Transverse colon (tissue), 4 donors: ENCODE results near the gene DMXL2. TPM values are rescaled to one million over a fixed set of nuclear protein-coding genes. Genes with fewer than 3 reads are reported as not detected.

Source experiments
- DNase-seq: peaks from one replicate; pipeline ENCODE4 v3.0.0-alpha.2; 2019
- H3K27ac ChIP-seq, 4 donors: fragments of 200-600 bp; sonication (generic); 2 replicates each; pipeline ENCODE4 v1.5.1; 2016 to 2018; ENCODE audit warnings: inconsistent platforms in 4 of 4
- H3K27me3 ChIP-seq: fragments of 200-600 bp; sonication (generic); 2 replicates; pipeline ENCODE4 v1.5.1; 2017; ENCODE audit warnings: inconsistent platforms
- H3K36me3 ChIP-seq, 4 donors: fragments of 200-600 bp; sonication (generic); 2 replicates each; pipeline ENCODE4 v1.5.1; 2017 to 2019; ENCODE audit warnings: inconsistent platforms in 4 of 4
- H3K4me1 ChIP-seq, 4 donors: fragments of 200-600 bp; sonication (generic); 2 replicates each; pipeline ENCODE4 v1.5.1; 2017 to 2020; ENCODE audit warnings: inconsistent platforms in 4 of 4
- H3K4me3 ChIP-seq, 4 donors: fragments of 200-600 bp; sonication (generic); 1 replicate in 1 of 4; 2 replicates in 3 of 4; pipeline versions ENCODE4 v1.5.1 to v1.6.1; 2017 to 2019; ENCODE audit warnings: inconsistent platforms in 4 of 4
- H3K9me3 ChIP-seq, 2 donors: fragments of 200-600 bp; sonication (generic); 2 replicates each; pipeline ENCODE4 v1.5.1; 2017 to 2019; ENCODE audit warnings: inconsistent platforms in 2 of 2
- EP300 ChIP-seq: sonication (generic); formaldehyde crosslinking; IDR thresholded peaks from one replicate; pipeline ENCODE4 v1.6.1; 2017; ENCODE audit warnings: antibody characterized with exemption, low read depth
- POLR2A ChIP-seq: fragments of 450-650 bp; IDR thresholded peaks from one replicate; pipeline ENCODE4 v1.6.1; 2016; ENCODE audit warnings: antibody characterized with exemption, mild to moderate bottlenecking, moderate library complexity
- POLR2AphosphoS5 ChIP-seq, 3 donors: sonication (generic); formaldehyde crosslinking; IDR thresholded peaks; one replicate each; pipeline ENCODE4 v1.6.1; 2016; ENCODE audit warnings: antibody characterized with exemption in 3 of 3
- WGBS, 2 donors: methylation state at CpG; one replicate each; pipeline ENCODE4 v1.1.5; 2018; ENCODE audit warnings: low coverage in 1 of 2; 5-methylcytosine and 5-hydroxymethylcytosine counted together
- in situ Hi-C, 4 donors: fragments of 200-750 bp; cut with MboI; loops; one replicate each; pipeline versions ENCODE4 v1.15.0 to v1.15.1; 2017; ENCODE audit warnings: low sequenced_read_pairs in 3 of 4, low pct_ligation_motif_present in 1 of 4, low pct_unique_long_range_greater_than_20kb in 1 of 4
- intact Hi-C: fragments of 100-400 bp; cut with DNase I; formaldehyde crosslinking; loops from one replicate; pipeline ENCODE4 v1.15.1; 2023; ENCODE audit warnings: low total_unique reads
- total RNA-seq, 4 donors: library from RNA; depleted of rRNA; stranded (reverse); fragments of >200 nt; gene quantifications; one replicate each; pipeline ENCODE4 v1.1.0, GENCODE V29; 2016
- TF ChIP-seq, protein P1 (sequence below), 5 experiments: fragments of 200-600 bp in 3 of 5; fragments of 450-650 bp in 2 of 5; sonication (generic) in 3 of 5; IDR thresholded peaks; 1 replicate in 2 of 5; 2 replicates in 3 of 5; pipeline ENCODE4 v1.5.1; 2016 to 2017; ENCODE audit warnings: antibody characterized with exemption in 5 of 5, inconsistent platforms in 3 of 5, mild to moderate bottlenecking in 2 of 5, moderate library complexity in 1 of 5

DMXL2 gene, protein sequence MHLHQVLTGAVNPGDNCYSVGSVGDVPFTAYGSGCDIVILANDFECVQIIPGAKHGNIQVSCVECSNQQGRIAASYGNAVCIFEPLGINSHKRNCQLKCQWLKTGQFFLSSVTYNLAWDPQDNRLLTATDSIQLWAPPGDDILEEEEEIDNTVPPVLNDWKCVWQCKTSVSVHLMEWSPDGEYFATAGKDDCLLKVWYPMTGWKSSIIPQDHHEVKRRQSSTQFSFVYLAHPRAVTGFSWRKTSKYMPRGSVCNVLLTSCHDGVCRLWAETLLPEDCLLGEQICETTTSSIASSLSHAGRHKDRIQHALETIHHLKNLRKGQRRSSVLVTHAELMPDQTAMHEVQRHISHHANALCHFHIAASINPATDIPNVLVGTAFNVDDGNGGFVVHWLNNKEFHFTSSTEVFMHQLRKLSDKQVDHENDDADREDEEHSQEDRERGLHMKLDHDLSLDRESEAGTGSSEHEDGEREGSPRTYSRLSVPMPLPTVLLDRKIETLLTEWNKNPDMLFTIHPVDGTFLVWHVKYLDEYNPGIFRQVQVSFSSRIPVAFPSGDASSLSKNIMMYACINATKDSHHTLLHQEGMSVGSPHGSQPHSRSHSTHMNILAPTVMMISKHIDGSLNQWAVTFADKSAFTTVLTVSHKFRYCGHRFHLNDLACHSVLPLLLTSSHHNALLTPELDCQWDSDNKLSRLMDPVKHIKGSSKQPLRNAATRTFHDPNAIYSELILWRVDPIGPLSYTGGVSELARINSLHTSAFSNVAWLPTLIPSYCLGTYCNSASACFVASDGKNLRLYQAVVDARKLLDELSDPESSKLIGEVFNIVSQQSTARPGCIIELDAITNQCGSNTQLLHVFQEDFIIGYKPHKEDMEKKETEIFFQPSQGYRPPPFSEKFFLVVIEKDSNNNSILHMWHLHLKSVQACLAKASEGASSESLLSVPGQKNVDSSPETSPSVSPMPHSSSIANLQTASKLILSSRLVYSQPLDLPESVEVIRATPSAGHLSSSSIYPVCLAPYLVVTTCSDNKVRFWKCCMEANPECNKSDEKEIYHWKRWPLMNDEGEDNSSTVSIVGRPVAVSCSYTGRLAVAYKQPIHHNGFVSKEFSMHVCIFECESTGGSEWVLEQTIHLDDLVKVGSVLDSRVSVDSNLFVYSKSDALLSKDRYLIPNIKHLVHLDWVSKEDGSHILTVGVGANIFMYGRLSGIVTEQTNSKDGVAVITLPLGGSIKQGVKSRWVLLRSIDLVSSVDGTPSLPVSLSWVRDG (N-terminal part only)
- 10 to 100 TPM; 35.8 to 75.9 (median 56.0) TPM for total RNA-seq

DNA sequence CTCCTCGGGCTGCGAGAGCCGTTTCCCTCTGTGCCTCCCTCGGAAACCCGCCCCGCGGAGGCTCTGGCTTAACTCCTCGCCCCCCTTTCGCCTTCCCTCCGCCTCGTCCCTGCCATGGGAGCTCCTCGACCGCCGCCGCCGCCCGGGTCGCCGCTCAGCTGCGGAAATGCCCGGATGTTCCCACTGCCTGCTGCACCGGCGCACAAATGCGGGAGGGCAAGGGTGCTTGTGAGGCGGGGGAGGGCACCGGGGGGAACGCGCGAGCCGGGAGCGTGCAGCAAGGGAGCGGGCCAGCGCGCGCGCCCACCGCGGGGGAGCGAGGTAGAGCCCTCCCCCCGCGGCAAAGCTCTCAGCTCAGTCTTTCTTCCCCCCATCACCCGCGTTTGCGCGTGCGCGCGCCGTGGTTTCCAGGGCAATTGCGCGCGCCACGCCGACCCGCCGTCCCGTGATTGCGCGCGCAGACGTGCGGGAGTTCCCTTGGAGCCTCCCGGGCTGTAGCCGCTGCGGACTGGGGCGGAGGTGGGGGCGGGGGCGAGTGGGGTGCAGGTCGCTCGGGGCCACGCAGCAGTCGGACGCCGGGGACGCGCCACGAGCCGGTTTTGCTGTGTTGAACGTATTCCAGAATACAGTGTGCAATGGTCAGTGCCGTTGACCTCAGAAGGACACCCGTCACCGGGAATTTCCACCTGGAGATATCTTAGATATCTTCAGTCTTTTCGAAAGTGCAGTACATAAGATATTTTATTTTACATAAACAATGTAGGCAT, at the start of gene DMXL2:
DMXL2 (minus strand) TSS at position 168 of the 767 bp plus-strand sequence. CDS start 226 bp downstream, outside the sequence.
- peak; percentile 47 for TF ChIP-seq POLR2A
- no peak for TF ChIP-seq EP300
- TF ChIP-seq, protein P1, sequence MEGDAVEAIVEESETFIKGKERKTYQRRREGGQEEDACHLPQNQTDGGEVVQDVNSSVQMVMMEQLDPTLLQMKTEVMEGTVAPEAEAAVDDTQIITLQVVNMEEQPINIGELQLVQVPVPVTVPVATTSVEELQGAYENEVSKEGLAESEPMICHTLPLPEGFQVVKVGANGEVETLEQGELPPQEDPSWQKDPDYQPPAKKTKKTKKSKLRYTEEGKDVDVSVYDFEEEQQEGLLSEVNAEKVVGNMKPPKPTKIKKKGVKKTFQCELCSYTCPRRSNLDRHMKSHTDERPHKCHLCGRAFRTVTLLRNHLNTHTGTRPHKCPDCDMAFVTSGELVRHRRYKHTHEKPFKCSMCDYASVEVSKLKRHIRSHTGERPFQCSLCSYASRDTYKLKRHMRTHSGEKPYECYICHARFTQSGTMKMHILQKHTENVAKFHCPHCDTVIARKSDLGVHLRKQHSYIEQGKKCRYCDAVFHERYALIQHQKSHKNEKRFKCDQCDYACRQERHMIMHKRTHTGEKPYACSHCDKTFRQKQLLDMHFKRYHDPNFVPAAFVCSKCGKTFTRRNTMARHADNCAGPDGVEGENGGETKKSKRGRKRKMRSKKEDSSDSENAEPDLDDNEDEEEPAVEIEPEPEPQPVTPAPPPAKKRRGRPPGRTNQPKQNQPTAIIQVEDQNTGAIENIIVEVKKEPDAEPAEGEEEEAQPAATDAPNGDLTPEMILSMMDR (IDR thresholded peaks at IDR 0.05), result no peak
- peak; percentile 58 to 70 (median 61) for TF ChIP-seq POLR2AphosphoS5 (IDR thresholded peaks at IDR 0.05)
- H3K27ac ChIP-seq, result peak within 1 kb of the TSS; percentile 87 to 92 (median 90)
- in situ Hi-C loops (no loop called here), intact Hi-C loops (no loop called here)
- no peaks in the 10 kb centered on the region for H3K9me3 ChIP-seq
- no peaks in the 10 kb centered on the region for H3K27me3 ChIP-seq
- DNase-seq, result peak; percentile 82
- peak within 1 kb of the TSS; percentile 40 to 88 (median 75) for H3K4me3 ChIP-seq
- peaks cover 0 to 34% (median 20%) of the 10 kb centered on the region in 4 donors for H3K4me1 ChIP-seq
- H3K36me3 ChIP-seq, result no peaks in the 10 kb centered on the region
- WGBS, 2 donors, result 0 to 1% methylated on average over 4 to 57 of the region's 83 CpGs

DNA sequence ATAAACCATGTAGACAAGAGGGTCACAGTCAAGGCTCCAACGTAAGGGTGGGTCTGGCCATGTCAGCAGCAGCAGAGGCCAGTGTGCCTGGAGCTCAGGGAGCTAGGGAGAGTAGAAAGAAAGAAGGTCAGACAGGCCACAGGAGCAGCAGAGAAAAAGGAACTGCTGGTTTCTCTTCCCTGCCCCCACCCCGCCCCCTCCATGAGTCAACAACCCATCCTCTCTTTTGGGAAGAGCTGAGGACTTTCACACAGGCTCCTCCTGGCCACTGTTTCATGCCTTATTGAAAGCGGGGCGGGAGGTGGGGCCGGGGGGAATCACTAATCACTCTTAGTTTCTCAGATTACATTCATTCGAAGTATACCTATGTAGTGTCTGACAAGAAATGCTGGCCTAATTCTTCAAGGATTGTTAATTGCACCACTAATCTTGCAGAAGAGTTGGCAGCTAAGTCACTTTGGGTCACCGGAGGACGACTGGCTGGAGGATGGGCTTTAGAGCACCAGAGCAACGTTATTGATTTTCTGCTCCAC, 49.6 kb upstream of the DMXL2 start:
- peaks cover 11% of the 10 kb centered on the region for H3K27me3 ChIP-seq
- in situ Hi-C loops (no loop called here), intact Hi-C loops (no loop called here)
- H3K27ac ChIP-seq, result no peak overlapping the region
- TF ChIP-seq, protein P1 (IDR thresholded peaks at IDR 0.05), result no peak
- TF ChIP-seq POLR2AphosphoS5 (IDR thresholded peaks at IDR 0.05) (no peak), POLR2A (no peak), EP300 (no peak)
- no peaks in the 10 kb centered on the region for H3K9me3 ChIP-seq
- WGBS, 2 donors, result 38 to 43% methylated on average over 7 to 9 of the region's 9 CpGs
- no peak overlapping the region for H3K4me3 ChIP-seq
- H3K4me1 ChIP-seq, result no peaks in the 10 kb centered on the region
- no peak for DNase-seq
- no peaks in the 10 kb centered on the region for H3K36me3 ChIP-seq

DNA sequence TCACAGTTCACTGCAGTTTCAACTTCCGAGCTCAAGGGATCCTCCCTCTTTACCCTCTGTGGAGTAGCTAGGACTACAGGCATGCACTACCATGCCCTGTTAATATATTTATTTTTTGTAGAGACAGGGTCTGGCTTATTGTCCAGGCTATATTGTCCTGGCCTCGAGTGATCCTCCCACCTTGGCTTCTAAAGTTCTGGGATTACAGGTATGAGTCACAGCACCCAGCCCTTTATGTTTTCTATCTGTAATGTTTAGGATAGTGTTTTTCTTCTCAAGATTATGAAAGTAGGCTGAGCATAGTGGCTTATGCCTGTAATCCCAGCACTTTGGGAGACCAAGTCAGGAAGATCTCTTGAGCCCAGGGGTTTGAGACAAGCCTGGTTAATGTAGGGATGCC, 46.8 kb upstream of the DMXL2 start:
- WGBS, 2 donors, result 61 to 70% methylated on average over 2 of the region's 2 CpGs
- no peaks in the 10 kb centered on the region for H3K9me3 ChIP-seq
- no peak overlapping the region for H3K4me3 ChIP-seq
- DNase-seq, result no peak
- intact Hi-C loops, result no loop called here
- no peak overlapping the region for H3K27ac ChIP-seq
- no peaks in the 10 kb centered on the region for H3K4me1 ChIP-seq
- no peaks in the 10 kb centered on the region for H3K36me3 ChIP-seq
- H3K27me3 ChIP-seq, result peaks cover 11% of the 10 kb centered on the region
- in situ Hi-C loops, result no loop called here
- TF ChIP-seq EP300, result no peak
- TF ChIP-seq POLR2A, result no peak
- no peak for TF ChIP-seq POLR2AphosphoS5 (IDR thresholded peaks at IDR 0.05)
- TF ChIP-seq, protein P1 (IDR thresholded peaks at IDR 0.05), result no peak
